Stimulated activated naive CD8-positive, alpha-beta T cell treated with anti-CD3 and anti-CD28 coated beads, Interleukin-15, Interleukin-2, amounts not matched to agents 100 ng/mL and 50 ng/mL, for 24 hours (primary cell): ENCODE data around the gene PTAFR.

Experiments used
- H3K27ac Mint-ChIP-seq: one replicate; pipeline ENCODE4 v1.8.0; 2021; ENCODE audit warnings: mild to moderate bottlenecking, mixed read lengths
- H3K27me3 Mint-ChIP-seq: one replicate; pipeline ENCODE4 v1.8.0; 2021; ENCODE audit warnings: mixed read lengths
- H3K36me3 Mint-ChIP-seq: one replicate; pipeline ENCODE4 v1.8.0; 2021; ENCODE audit warnings: low read depth, mixed read lengths
- H3K4me1 Mint-ChIP-seq: one replicate; pipeline ENCODE4 v1.8.0; 2021; ENCODE audit warnings: low read depth, mixed read lengths
- H3K4me3 Mint-ChIP-seq: one replicate; pipeline ENCODE4 v1.8.0; 2021; ENCODE audit warnings: mild to moderate bottlenecking, mixed read lengths
- H3K9me3 Mint-ChIP-seq: one replicate; pipeline ENCODE4 v1.8.0; 2021; ENCODE audit warnings: mixed read lengths

PTAFR gene

GRCh38 chr1:28190337-28190979 is 14.0 kb upstream of the PTAFR start:
- H3K36me3 Mint-ChIP-seq, result peaks cover 6% of the 10 kb centered on the region
- H3K27me3 Mint-ChIP-seq, result no peaks in the 10 kb centered on the region
- no peaks in the 10 kb centered on the region for H3K9me3 Mint-ChIP-seq
- H3K27ac Mint-ChIP-seq, result no peak overlapping the region
- H3K4me3 Mint-ChIP-seq, result no peak overlapping the region
- H3K4me1 Mint-ChIP-seq, result no peaks in the 10 kb centered on the region

GRCh38 chr1:28185071-28185470 is 8.6 kb upstream of the PTAFR start:
- H3K27ac Mint-ChIP-seq, result no peak overlapping the region

GRCh38 chr1:28180306-28181305 is 4.1 kb upstream of the PTAFR start:
- Mint-ChIP-seq H3K4me1 (peaks cover 27% of the 10 kb centered on the region), H3K27ac (no peak overlapping the region), H3K36me3 (no peaks in the 10 kb centered on the region), H3K4me3 (no peak overlapping the region), H3K9me3 (no peaks in the 10 kb centered on the region), H3K27me3 (peaks cover 35% of the 10 kb centered on the region)

More at GRCh38 chr1:28185071-28185470, 8.6 kb upstream of the PTAFR start:
- no peaks in the 10 kb centered on the region for H3K9me3 Mint-ChIP-seq
- peaks cover 9% of the 10 kb centered on the region for H3K27me3 Mint-ChIP-seq
- H3K4me3 Mint-ChIP-seq, result no peak overlapping the region
- H3K36me3 Mint-ChIP-seq, result no peaks in the 10 kb centered on the region
- H3K4me1 Mint-ChIP-seq, result peaks cover 12% of the 10 kb centered on the region

GRCh38 chr1:28178690-28179485 is 2.4 kb upstream of the PTAFR start:
- peaks cover 43% of the 10 kb centered on the region for H3K27me3 Mint-ChIP-seq
- no peak overlapping the region for H3K4me3 Mint-ChIP-seq
- no peaks in the 10 kb centered on the region for H3K9me3 Mint-ChIP-seq
- H3K4me1 Mint-ChIP-seq, result peaks cover 30% of the 10 kb centered on the region
- no peak overlapping the region for H3K27ac Mint-ChIP-seq
- H3K36me3 Mint-ChIP-seq, result no peaks in the 10 kb centered on the region

- H3K9me3 Mint-ChIP-seq, result no peaks in the 10 kb centered on the region
- H3K27ac Mint-ChIP-seq, result no peak overlapping the region
- peaks cover 53% of the 10 kb centered on the region for H3K4me1 Mint-ChIP-seq
- H3K4me3 Mint-ChIP-seq, result no peak overlapping the region
- peaks cover 47% of the 10 kb centered on the region for H3K27me3 Mint-ChIP-seq
- H3K36me3 Mint-ChIP-seq, result no peaks in the 10 kb centered on the region
Measured at GRCh38 chr1:28175955-28176485, 470 bp downstream of the PTAFR start.

GRCh38 chr1:28173980-28174297 is 2.6 kb downstream of the PTAFR start:
- H3K27ac Mint-ChIP-seq, result no peak overlapping the region
- H3K4me3 Mint-ChIP-seq, result no peak overlapping the region
- peaks cover 35% of the 10 kb centered on the region for H3K27me3 Mint-ChIP-seq
- no peaks in the 10 kb centered on the region for H3K36me3 Mint-ChIP-seq
- no peaks in the 10 kb centered on the region for H3K9me3 Mint-ChIP-seq
- H3K4me1 Mint-ChIP-seq, result peaks cover 59% of the 10 kb centered on the region

GRCh38 chr1:28173151-28173979 is 3.1 kb downstream of the PTAFR start:
- Mint-ChIP-seq H3K36me3 (no peaks in the 10 kb centered on the region), H3K4me1 (peaks cover 65% of the 10 kb centered on the region), H3K9me3 (no peaks in the 10 kb centered on the region), H3K27me3 (peaks cover 29% of the 10 kb centered on the region), H3K4me3 (no peak overlapping the region), H3K27ac (no peak overlapping the region)

- Mint-ChIP-seq H3K4me1 (peaks cover 67% of the 10 kb centered on the region), H3K27me3 (peaks cover 27% of the 10 kb centered on the region), H3K4me3 (peak overlapping the region; percentile 25), H3K27ac (peak overlapping the region; percentile 27), H3K9me3 (no peaks in the 10 kb centered on the region), H3K36me3 (no peaks in the 10 kb centered on the region)
Measured at GRCh38 chr1:28172713-28173150, 3.8 kb downstream of the PTAFR start.

GRCh38 chr1:28171246-28171645 is 5.2 kb downstream of the PTAFR start:
- no peak overlapping the region for H3K27ac Mint-ChIP-seq
- no peak overlapping the region for H3K4me3 Mint-ChIP-seq
- no peaks in the 10 kb centered on the region for H3K9me3 Mint-ChIP-seq
- peaks cover 62% of the 10 kb centered on the region for H3K4me1 Mint-ChIP-seq
- no peaks in the 10 kb centered on the region for H3K36me3 Mint-ChIP-seq
- H3K27me3 Mint-ChIP-seq, result peaks cover 25% of the 10 kb centered on the region

GRCh38 chr1:28170001-28170596 is 6.4 kb downstream of the PTAFR start:
- Mint-ChIP-seq H3K27me3 (peaks cover 33% of the 10 kb centered on the region), H3K4me1 (peaks cover 57% of the 10 kb centered on the region), H3K27ac (no peak overlapping the region), H3K36me3 (no peaks in the 10 kb centered on the region), H3K9me3 (no peaks in the 10 kb centered on the region), H3K4me3 (no peak overlapping the region)

GRCh38 chr1:28163496-28164161 is 12.9 kb downstream of the PTAFR start:
- no peak overlapping the region for H3K4me3 Mint-ChIP-seq
- H3K4me1 Mint-ChIP-seq, result peaks cover 11% of the 10 kb centered on the region
- H3K36me3 Mint-ChIP-seq, result no peaks in the 10 kb centered on the region
- H3K27ac Mint-ChIP-seq, result no peak overlapping the region
- H3K9me3 Mint-ChIP-seq, result no peaks in the 10 kb centered on the region
- H3K27me3 Mint-ChIP-seq, result peaks cover 47% of the 10 kb centered on the region

- peaks cover 46% of the 10 kb centered on the region for H3K27me3 Mint-ChIP-seq
- no peaks in the 10 kb centered on the region for H3K9me3 Mint-ChIP-seq
- no peak overlapping the region for H3K4me3 Mint-ChIP-seq
- peaks cover 3% of the 10 kb centered on the region for H3K4me1 Mint-ChIP-seq
- H3K27ac Mint-ChIP-seq, result no peak overlapping the region
- no peaks in the 10 kb centered on the region for H3K36me3 Mint-ChIP-seq
Measured at GRCh38 chr1:28162151-28162550, 14.3 kb downstream of the PTAFR start.

GRCh38 chr1:28161751-28162150 is 14.7 kb downstream of the PTAFR start:
- H3K27ac Mint-ChIP-seq, result no peak overlapping the region
- no peak overlapping the region for H3K4me3 Mint-ChIP-seq
- peaks cover 42% of the 10 kb centered on the region for H3K27me3 Mint-ChIP-seq
- no peaks in the 10 kb centered on the region for H3K36me3 Mint-ChIP-seq
- H3K9me3 Mint-ChIP-seq, result no peaks in the 10 kb centered on the region
- no peaks in the 10 kb centered on the region for H3K4me1 Mint-ChIP-seq
